AG04450 (cell line): ENCODE measurements around the gene ANO8. TPM values are rescaled to one million over a fixed set of nuclear protein-coding genes. Genes with fewer than 3 reads are reported as not detected.
"Not testable (repeated sequence)": the region's sequence is repeated elsewhere in the genome, so short reads cannot be mapped to it uniquely, and the experiment has no call there.

Source experiments
- CTCF ChIA-PET: fragments of 300-600, 350-600 bp; formaldehyde crosslinking; extraction: SDS; loops from one replicate; lab custom pipeline; 2022; ENCODE audit warnings: antibody characterized with exemption, inconsistent platforms; lab: Charles Lee
- POLR2A ChIA-PET: fragments of 350-600 bp; formaldehyde crosslinking; extraction: SDS; loops from one replicate; lab custom pipeline; 2021; ENCODE audit warnings: antibody characterized with exemption, inconsistent platforms; lab: Yijun Ruan, JAX
- DNase-seq: peaks from one replicate; pipeline ENCODE4 v3.0.0-alpha.2; 2011; ENCODE audit warnings: low read depth, low spot score
- H3K27ac ChIP-seq: one replicate; pipeline ENCODE4 v1.5.1; 2012; ENCODE audit warnings: low read depth, low read length, control low read depth
- H3K27me3 ChIP-seq: one replicate; pipeline ENCODE4 v1.6.0; 2012; ENCODE audit warnings: low read length; ENCODE audit not compliant: control insufficient read depth, insufficient read depth
- H3K4me3 ChIP-seq: 2 replicates; pipeline ENCODE4 v1.5.1; 2011; ENCODE audit warnings: mild to moderate bottlenecking, low read depth, low read length, control low read depth
- H3K9me3 ChIP-seq: 2 replicates; pipeline ENCODE4 v1.5.1; 2012; ENCODE audit warnings: low read length; ENCODE audit not compliant: control insufficient read depth, insufficient read depth
- polyA plus RNA-seq: library from polyadenylated mRNA; depleted of rRNA; stranded (reverse); fragments of >200 nt; gene quantifications from 2 replicates; pipeline ENCODE4 v1.2.3, GENCODE V29; 2011
- TF ChIP-seq, protein P1 (sequence below): IDR thresholded peaks from 2 replicates; pipeline ENCODE4 v1.5.1; 2011; ENCODE audit warnings: low read depth, low read length, control low read depth, inconsistent platforms

The ANO8 gene
- polyA plus RNA-seq, 1 experiment: 1.8 TPM

DNA sequence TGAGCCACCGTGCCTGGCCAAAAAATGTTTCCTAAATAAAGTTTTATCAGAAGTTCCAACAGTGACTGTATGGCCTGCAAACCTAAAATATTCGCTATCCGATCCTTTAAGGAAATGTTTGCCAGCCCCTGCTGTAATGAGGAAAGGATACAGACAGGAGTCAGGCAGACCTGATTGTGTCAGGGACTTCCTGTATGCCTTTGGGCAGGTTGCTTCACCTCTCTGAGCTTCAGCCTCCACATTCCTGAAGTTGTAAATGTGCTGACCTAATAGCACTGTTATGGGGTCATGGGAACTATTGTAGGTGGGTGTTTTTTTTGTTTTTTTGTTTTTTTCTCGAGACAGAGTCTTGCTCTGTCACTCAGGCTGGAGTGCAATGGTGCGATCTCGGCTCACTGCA, 37.7 kb downstream of the ANO8 start:
- peaks cover 6% of the 10 kb centered on the region for H3K9me3 ChIP-seq
- DNase-seq: no peak
- no peaks in the 10 kb centered on the region for H3K27me3 ChIP-seq
- POLR2A ChIA-PET: interaction anchor here (1.2 kb wide), 1 partner anchor 563 kb away, joined by 3 read pairs; the partner anchor contains the start of gene RPL18A
- CTCF ChIA-PET: interaction anchor here (1.2 kb wide), 1 partner anchor 8 kb away, joined by 3 read pairs; the partner anchor contains the start of gene MRPL34
- TF ChIP-seq, protein P1, sequence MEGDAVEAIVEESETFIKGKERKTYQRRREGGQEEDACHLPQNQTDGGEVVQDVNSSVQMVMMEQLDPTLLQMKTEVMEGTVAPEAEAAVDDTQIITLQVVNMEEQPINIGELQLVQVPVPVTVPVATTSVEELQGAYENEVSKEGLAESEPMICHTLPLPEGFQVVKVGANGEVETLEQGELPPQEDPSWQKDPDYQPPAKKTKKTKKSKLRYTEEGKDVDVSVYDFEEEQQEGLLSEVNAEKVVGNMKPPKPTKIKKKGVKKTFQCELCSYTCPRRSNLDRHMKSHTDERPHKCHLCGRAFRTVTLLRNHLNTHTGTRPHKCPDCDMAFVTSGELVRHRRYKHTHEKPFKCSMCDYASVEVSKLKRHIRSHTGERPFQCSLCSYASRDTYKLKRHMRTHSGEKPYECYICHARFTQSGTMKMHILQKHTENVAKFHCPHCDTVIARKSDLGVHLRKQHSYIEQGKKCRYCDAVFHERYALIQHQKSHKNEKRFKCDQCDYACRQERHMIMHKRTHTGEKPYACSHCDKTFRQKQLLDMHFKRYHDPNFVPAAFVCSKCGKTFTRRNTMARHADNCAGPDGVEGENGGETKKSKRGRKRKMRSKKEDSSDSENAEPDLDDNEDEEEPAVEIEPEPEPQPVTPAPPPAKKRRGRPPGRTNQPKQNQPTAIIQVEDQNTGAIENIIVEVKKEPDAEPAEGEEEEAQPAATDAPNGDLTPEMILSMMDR: no peak
- no peak overlapping the region for H3K4me3 ChIP-seq
- H3K27ac ChIP-seq: no peak overlapping the region

DNA sequence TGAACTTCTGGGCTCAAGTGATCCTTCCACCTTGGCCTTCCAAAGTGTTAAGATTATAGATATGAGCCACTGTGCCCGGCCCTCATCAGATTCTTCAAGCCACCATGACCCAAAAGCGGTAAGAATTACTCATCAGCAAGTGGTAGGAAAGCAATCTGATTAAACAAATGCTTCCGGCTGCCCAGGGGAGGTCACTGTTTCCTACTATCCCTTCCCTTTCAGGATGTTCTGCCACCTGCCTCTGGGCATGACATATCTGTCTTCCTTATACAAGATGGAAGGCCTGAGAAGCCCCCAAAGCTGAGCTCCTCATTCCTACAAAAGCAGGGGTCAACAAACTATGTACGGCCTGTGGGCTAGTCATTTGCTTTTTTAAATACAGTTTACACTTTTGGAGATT, 38.4 kb downstream of the ANO8 start:
- TF ChIP-seq, protein P1: no peak

DNA sequence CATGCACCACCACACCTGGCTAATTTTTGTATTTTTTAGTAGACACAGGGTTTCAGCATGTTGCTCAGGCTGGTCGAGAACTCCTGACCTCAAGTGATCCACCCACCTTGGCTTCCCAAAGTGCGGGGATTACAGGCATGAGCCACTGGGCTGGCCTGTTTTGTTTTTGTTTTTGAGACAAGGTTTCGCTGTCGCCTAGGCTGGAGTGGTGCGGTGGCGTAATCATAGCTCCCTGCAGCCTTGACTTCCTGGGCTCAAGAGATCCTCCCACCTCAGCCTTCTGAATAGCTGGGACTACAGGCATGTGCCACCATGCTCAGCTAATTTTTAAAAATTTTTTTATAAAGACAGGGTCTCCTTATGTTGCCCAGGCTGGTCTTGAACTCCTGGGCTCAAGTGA, 39.1 kb downstream of the ANO8 start:
- DNase-seq, H3K4me3 ChIP-seq, H3K27me3 ChIP-seq, CTCF ChIA-PET, H3K9me3 ChIP-seq, POLR2A ChIA-PET, H3K27ac ChIP-seq: not testable (repeated sequence)

More for the DNA sequence above, 38.4 kb downstream of the ANO8 start:
- peaks cover 6% of the 10 kb centered on the region for H3K9me3 ChIP-seq
- no peak overlapping the region for H3K4me3 ChIP-seq
- CTCF ChIA-PET: no interaction called here
- H3K27me3 ChIP-seq: no peaks in the 10 kb centered on the region
- no peak for DNase-seq
- no peak overlapping the region for H3K27ac ChIP-seq
- POLR2A ChIA-PET: no interaction called here

DNA sequence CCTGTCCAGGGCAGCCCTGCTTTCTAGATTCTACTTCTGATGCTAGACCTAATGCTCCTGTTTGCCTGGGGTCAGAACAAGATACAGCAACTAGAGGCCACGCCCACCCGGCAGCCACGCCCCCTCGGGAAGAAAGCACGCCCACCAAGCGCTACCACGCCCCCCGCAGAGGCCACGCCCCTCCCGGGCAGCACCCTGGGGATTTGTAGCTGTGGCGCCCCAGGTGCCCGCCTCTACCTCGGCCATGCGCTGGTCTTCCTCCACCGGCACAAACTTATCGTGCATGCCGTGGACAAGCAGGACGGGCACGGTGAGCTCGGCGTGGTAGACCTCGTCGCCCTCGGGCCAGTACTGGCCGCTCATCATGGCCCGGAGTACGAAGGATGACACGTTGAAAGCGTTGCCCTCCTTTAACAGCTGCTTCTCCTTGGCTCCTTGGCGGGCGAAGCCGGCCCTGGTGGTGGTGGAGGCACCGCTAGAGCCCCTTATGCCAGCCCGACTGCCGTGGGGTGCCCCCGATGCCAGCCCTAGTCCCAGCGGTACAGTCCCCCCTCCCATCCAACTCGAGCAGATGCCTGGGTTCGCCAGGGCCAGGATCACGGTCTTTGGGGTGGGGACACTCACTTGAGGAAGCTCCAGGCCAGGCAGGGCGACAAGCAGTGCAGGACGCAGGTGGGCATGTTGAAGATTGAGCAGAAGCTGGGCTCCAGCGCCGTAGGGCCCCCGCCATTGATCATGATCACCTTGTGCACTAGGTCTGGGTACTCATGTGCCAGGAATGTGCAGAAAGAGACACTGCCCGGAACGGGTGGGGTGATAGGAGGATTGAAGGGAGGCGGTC, 40.4 kb downstream of the ANO8 start:
- Histone ChIP-seq H3K27ac (no peak overlapping the region), H3K9me3 (peaks cover 6% of the 10 kb centered on the region), H3K4me3 (no peak overlapping the region), H3K27me3 (no peaks in the 10 kb centered on the region)
- TF ChIP-seq, protein P1: no peak
- ChIA-PET POLR2A (no interaction called here), CTCF (interaction anchor here (0.6 to 3.3 kb wide), 3 partner anchors 10 to 91 kb away, joined by 3 to 16 read pairs (median 11); partner anchors contain the start of genes ABHD8 and MRPL34)
- DNase-seq: no peak

DNA sequence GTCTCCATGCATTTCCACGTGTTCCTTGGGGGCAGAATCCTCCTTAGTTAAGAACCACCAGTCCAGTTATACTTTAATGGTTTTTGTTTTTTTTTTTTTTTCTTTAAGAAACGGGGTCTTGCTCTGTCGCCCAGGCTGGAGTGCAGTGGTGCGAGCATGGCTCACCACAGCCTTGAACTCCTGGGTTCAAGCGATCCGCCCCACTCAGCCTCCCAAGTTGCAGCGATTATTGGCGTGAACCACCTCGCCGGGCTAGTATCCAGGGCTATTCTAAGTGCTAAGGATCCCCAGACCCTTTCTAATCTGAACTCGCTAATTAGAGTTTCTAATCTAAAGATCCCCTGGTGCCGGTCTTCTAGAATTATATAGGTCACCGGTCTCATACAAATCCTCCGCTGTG, 41.0 kb downstream of the ANO8 start:
- peaks cover 6% of the 10 kb centered on the region for H3K9me3 ChIP-seq
- H3K4me3 ChIP-seq: no peak overlapping the region
- TF ChIP-seq, protein P1: no peak
- no peak for DNase-seq
- CTCF ChIA-PET: interaction anchor here (0.8 to 3.3 kb wide), 6 partner anchors 11 to 98 kb away, joined by 3 to 16 read pairs (median 3); partner anchors contain the start of genes ABHD8, ANKLE1, BABAM1 and MRPL34
- POLR2A ChIA-PET: interaction anchor here (0.7 to 1.6 kb wide), 3 partner anchors 11 to 78 kb away, joined by 3 to 11 read pairs (median 3); partner anchors contain the start of genes MRPL34 and USE1
- no peak overlapping the region for H3K27ac ChIP-seq
- no peaks in the 10 kb centered on the region for H3K27me3 ChIP-seq
